Skin of body (tissue), 2 donors: Measurements from ENCODE around the gene ACAT2. TPM values are rescaled to one million over a fixed set of nuclear protein-coding genes. Genes with fewer than 3 reads are reported as not detected.
A peak's percentile ranks its signal among the peaks of the same experiment; 100 is the strongest.
"Not testable (repeated sequence)": the region's sequence is repeated elsewhere in the genome, so short reads cannot be mapped to it uniquely, and the experiment has no call there.

Experiments
- DNase-seq: peaks from one replicate; lab custom pipeline; 2025; lab: John Stamatoyannopoulos, UW
- total RNA-seq: library from RNA; depleted of rRNA; stranded (reverse); fragments of >200 nt; gene quantifications from one replicate; pipeline ENCODE4 v1.2.3, GENCODE V29; 2014

Gene ACAT2
- total RNA-seq = 19.0 TPM

DNA sequence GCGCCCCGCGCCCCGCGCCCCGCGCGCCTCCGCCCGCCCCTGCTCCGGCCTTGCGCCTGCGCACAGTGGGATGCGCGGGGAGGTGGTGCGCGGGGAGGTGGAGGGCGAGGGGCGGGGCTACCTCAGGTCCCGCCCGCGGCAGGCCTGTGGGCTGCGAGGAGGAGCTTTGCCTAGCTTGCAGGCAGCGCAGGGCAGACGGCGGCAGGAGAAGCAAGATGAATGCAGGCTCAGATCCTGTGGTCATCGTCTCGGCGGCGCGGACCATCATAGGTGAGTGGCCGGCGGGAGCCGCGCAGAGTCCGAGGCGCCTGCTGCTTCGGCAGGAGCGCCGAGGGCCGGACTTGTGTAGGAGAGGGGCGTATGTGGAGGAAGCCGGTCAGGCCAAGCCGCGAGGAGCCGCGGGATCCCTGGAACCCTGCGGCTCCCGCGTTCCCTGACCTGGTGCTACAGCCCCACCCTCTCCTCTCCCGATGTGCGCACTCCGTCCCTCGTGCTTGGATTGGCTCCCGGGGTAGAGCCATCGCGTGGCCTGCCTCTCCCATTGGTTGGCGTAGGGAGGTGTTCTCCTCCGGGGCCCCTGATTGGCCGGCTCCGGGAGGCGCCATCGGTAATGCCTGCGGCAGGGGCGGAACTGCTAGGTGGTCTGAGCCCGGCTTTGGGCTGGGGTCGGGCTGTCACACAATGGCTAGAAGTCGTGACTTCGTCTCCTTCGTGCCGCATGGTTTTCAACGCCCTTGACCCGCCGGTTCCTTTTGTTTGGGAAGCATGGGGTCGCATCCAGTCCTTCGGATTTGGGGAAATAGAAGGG is at the start of gene ACAT2:
Gene ACAT2, plus strand, starts transcription at position 173 of the 808 bp plus-strand sequence. Its CDS starts 43 bp downstream, at position 216.
- peak; percentile 90 for DNase-seq

DNA sequence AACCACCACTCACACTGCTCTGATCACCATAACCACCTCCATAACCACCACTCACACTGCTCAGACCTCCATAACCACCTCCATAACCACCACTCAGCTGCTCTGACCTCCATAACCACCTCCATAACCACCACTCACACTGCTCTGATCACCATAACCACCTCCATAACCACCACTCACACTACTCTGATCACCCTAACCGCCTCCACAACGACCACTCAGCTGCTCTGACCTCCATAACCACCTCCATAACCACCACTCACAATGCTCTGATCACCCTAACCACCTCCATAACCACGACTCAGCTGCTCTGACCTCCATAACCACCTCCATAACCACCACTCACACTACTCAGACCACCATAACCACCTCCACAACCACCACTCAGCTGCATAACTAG is 49.5 kb upstream of the ACAT2 start:
- not testable (repeated sequence) for DNase-seq

DNA sequence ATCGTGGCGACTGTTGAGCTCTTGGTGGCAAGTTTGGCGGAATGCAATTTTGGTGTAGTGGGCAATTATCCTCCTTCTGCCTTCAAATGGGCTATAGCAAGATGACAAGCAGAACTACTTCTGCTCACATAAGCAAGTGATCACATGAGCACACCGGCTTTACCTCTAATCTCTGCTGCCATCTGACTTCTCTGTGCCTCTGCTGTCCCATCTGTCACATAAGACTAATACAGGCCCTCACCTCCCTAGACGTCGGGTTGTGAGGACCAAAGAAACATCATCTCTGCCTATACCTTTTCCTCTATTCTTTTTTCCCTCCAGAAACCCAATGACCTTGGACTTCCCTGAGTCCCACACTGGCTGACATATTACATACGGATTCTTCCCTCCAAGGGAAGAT is 47.9 kb upstream of the ACAT2 start:
- DNase-seq = no peak

DNA sequence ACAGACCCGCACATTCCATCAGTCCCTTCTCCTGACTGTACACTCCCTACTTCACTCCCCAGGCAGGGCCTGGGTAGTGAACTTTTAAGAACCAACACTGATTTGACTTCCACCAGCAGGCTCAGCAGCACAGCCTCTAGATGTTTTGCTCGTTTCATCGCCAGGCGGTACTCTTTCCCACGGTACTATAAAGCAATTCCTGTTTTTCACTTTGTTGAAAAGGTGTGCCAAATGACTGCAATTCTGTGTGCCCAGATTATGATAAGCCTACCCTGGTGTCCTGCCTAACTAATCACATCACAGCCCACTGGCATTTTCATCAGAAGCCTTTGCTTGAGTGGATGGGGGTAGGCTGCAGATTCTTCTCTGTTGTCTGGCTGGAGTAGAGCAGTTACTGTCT is 47.4 kb upstream of the ACAT2 start:
- DNase-seq = no peak

DNA sequence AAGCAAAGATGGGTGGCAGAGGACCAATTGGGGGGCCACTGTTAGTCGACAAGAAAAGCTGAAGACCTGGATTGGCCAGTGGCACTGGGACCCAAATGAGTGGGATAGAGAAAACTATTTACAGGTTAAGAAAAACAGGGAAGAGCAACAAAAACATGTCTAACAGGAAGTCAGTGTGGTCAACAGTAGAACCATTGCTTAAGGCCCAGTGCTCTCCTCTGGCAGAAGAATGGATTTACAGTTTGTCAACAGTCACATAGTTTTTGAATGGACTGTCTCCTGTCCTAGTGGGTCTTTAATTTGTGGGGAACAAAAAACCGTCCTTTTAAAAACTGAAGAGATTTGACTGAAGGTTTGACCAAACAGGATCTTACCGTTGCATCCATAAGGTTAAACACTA is 46.7 kb upstream of the ACAT2 start:
- no peak for DNase-seq

DNA sequence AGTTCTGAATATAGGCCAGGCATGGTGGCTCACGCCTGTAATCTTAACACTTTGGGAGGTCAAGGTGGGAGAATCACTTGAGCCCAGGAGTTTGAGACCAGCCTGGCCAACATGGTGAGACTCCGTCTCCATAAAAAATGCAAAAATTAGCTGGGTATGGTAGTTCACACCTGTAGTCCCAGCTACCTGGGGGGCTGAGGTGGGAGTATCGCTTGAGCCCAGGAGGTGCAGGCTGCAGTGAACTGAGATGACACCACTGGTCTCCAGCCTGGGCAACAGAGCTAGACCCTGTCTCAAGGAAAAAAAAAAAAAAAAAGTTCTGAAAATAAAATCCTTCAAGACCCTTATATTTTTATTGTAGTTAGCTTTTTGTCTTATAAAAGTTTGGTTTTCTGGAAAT is 46.2 kb upstream of the ACAT2 start:
- DNase-seq = no peak

DNA sequence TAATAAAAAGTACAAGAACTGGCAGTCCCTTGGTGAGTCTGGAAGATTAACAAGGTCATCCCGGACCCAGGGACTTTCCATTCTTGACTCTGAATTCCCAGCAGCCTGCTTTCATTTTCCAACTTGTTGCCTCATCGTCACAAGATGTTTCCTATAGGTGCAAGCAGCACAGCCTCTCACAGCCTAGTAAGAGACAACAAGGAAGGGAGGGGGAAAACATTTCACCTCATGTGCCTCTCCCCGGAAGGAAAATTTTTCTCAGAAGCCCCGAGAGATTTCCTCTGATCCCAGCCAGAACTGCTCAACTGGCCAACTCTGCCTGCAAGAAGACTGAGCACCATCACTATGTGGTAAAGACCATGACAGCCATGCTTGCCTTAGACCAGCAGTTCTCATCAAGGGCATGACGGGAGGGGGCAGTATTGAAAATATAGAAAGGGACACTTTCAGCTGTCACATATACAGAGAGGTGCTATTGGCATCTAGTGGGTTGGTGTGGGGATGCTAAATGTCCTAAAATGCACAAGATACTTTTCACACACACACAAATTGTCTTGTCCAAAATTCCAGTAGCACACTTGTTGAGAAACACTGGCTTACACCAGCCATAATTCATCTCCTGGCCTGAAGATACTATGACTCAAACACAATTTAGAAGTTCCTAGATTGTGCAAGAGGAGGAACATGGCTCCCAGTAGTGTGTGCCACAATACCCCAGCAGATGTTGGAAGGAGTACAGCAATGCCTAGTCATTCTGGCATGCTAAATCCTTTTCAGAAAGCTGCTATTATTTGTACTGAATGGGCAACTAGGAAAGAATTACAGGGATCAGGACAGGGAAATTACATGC is 45.4 kb upstream of the ACAT2 start:
- DNase-seq = no peak

DNA sequence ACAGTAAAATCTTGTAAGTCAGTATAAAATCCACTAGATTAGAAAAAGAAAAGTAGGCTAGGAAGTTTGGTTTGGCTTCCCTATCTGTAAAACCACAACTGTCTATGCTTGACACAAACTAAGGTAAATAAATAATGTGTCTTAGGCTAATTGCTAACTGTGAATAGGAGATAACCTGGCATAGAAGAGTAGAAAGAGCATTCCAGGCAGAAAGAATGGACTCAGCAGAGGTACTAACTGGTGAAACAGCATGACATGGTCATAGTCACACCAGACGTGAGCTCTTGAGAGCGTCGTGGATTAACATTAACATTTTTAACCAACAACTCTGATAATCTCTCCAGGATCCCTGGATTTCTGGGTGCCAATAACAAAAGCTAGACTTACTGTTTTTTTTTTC is 43.2 kb upstream of the ACAT2 start:
- DNase-seq = no peak

DNA sequence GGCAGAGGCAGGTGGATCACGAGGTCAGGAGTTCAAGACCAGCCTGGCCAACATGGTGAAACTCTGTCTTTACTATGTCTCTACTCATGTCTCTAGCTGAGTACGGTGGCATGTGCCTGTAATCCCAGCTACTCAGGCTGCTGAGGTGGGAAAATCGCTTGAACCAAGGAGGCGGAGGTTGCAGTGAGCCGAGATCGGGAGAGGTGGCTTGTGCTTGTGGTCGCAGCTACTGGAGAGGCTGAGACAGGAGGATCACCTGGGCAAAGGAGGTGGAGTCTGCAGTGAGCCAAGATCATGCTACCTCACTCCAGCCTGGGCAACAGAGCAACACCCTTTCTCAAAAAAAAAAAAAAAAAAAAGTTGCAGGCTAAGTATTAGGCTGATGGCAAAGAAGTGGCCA is 42.6 kb upstream of the ACAT2 start:
- no peak for DNase-seq

DNA sequence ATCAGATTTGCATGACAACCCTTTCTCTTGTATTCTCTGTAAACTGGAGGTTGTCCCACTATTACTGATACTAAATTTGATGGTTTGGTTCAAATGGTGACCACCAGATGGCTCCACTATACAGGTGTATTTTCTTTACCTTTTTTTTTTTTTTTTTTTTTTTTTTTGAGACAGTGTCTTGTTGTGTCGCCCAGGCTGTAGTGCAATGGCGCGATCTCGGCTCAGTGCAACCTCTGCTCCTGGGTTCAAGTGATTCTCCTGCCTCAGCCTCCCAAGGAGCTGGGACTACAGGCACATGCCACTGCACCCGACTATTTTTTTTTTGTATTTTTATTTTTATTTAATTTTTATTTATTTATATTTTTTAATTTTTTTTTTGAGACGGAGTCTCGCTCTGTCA is 41.1 kb upstream of the ACAT2 start:
- no peak for DNase-seq

DNA sequence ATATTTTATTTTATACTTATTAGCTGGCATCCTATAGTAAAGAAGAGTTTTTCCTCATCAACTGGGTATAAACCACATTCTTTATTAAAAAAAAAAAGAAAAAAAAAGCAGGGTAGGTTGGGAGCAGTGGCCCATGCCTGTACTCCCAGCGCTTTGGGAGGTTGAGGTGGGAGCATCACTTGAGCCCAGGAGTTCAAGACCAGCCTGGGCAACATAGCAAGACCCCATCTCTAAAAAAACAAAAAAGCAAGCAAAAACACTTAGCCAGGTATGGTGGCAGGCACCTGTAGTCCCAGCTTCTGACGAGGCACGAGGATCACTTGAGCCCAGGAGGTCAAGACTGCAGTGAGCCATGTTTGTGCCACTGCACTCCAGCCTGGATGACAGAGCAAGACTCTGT is 39.9 kb upstream of the ACAT2 start:
- not testable (repeated sequence) for DNase-seq

DNA sequence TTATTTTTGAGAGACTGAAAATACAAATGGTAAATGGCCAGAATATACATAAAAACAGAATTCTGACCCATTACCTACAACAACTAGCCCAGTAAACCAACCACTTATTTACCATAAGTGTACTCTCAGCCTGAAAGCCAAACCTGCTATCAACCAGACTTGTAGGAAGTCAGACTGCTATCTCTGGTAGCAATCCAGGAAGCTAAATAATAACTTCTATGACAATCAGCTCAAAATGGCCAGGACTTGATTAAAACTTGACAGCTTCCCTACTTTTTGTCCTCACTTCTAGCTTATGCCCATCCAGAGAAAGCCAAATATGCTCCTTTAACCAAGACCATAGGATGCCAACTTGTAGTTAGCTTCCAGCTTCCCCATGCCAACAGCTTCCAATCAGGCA is 39.2 kb upstream of the ACAT2 start:
- DNase-seq = no peak

DNA sequence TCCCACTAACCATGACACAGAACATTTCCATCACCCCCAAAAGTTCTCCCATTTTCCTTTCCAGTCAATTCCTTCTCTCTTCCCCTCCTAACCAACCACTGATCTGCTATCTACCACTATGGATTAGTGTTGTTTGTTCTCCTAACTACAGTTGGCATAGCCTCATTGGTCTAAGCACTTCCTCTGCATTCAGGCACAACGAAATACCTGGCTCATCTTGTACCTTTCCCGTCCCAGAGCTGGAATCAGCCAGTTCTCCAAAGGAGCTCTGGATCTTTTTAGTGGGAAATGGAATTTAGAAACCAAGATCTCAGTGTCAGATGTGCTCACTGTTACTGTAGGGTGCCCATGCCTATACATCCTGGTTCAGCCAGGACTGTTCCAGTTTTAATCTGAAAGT is 38.6 kb upstream of the ACAT2 start:
- DNase-seq = no peak

DNA sequence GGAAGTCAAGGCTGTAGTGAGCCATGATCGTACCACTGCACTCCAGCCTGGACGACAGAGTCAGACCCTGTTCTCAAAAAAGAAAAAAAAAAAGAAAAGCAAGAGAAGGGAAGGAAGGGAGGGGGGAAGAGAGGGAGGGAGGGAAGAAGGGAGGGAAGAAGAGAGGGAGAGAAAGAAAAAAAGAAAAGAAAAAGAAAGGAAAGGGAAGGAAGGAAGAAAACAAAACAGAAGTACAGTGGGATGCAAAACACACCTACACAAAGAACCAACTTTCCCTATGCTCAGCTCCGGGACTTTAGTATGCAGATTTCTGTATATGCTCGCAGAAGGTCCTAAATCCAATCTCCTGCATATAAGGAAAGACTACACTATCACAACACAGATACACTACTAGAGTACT is 37.1 kb upstream of the ACAT2 start:
- DNase-seq = no peak

DNA sequence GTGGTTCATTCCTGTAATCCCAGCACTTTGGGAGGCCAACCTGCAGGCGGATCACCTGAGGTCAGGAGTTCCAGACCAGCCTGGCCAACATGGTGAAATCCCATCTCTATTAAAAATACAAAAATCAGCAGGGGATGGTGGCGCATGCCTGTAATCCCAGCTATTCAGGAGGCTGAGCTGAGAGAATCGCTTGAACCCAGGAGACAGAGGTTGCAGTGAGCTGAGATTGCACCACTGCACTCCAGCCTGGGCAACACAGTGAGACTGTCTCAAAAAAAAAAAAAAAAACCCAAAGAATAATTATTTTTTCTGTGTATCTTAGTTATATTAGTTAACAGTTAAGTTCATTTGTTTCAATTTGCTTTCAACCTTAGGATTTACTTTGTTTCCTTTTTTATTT is 36.6 kb upstream of the ACAT2 start:
- DNase-seq = not testable (repeated sequence)

DNA sequence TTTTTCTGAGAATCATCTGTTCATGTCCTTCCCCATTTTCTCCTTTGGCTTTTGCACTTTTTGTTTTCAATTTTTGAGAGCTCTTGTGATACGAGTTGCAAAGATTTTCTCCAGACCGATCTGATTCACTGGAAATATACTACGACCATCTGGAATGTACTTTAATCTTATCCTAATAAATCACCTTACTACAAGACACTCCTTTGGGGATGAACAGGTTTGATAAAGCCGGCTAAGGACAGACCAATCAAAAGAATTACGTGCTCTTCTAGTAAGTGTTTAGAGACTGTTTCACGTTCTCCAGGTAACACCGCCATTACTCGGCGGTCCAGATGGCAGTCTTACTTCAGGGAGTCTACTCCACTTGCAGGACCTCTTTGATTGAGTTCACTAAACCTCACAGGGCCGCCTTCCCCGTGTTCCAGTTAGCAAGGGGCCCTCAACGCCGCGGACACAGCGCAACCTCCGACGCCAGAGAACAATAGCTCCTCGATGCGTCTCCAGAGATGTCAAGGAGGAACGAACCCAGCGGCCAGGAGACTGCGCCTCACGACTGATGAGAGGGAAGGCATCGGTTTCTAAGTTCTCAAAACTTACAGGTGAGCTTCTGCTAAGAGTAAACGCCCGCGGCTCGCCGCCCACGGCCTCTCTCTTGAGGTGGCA is 35.5 kb upstream of the ACAT2 start:
- peak; percentile 30 for DNase-seq

DNA sequence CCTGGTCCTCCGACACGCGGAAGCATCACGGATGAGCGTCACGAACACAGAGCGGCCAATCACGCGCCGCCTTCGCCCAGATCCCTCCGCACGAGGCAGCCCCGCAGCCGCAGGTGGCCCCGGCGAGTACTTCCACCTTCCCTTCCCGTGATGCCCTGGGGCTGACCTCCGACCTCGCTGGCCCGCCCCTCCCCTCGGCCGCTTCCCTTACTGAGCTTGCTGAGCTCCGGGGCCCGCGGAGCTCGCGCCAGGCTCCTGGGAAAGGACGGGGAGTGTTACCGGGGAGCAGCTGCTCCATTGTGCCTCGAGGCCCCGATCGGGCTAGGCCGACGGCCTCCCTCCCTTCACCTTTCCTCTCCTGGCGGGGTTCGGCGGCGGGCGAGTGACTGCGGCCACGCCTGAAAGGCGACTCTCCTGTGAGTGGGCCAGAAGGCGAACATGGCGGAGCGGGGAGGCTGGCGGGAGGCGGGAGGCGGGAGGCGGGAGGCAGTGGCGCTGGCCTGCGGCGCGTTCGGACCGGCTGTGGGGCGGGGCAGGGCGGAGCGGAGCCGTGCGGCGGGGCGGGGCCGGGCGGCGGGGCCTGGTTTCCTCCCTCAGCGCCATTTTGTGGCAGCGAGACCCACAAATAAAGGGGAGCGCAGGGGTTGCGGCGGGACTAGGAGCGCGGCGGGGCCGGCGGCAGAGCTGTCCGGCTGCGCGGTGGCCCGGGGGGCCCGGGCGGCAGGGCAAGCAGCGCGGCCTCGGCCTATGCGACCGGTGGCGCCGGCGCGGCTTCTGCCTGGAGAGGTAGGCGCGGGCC is 34.7 kb upstream of the ACAT2 start, which contains the start of gene WTAP:
Gene WTAP, plus strand, starts transcription at position 589 of the 799 bp plus-strand sequence. CDS start 8,760 bp downstream, outside the sequence.
- DNase-seq = peak; percentile 88

DNA sequence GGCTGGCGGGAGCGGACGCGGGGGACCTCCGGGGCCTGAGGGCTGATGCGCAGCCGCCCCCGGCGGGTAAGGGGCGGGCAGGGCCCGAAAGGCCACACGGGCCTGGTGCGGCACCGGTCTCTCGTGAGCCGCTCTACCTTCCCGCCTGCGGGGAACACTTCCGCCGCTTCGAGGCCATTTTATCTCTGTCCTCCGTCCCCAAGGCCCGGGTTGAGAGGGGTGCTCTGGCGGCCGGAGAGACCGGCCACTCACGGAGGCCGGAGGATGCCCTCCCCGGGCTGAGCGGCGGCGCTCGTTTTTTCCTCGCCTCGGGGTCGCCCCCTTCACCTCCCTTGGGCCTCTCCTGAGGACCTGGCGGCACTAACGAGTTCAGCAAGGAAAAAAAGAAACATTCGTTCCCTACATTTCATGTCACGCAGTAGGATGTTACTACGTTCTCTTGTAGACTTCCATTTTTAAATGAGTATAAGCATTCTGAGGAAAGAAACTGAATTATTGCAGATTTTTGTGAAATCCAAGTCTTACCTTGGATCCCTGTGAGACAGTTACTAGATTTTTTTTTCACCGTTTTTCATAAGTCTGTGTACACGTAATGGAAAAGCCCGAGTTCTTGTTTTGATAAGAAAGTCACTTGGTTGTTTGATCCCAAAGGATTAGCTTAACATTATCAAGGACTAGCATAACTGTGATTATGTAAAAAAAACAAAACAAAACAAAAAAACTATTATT is 34.0 kb upstream of the ACAT2 start:
- DNase-seq = peak; percentile 28

DNA sequence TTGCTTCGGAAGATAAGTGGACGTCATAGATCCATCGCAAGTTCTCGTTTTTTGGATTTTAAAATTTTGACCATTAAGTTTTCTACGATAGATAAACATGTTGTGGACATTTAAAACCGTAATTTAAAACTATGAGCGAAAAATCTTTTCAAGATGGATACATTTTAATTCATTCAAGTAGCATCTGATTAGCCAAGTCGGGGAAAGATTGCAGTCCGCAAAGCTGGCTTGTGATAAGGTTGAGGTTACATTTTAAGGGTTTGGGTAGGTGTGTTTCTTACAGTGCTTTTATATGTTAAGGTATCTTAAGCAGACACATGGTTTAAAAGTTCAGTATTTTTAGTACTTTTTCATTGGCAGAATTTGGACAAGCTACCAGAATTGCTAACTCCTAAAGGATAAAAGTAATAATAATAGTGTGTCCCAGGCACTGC is 33.3 kb upstream of the ACAT2 start:
- peak; percentile 26 for DNase-seq

DNA sequence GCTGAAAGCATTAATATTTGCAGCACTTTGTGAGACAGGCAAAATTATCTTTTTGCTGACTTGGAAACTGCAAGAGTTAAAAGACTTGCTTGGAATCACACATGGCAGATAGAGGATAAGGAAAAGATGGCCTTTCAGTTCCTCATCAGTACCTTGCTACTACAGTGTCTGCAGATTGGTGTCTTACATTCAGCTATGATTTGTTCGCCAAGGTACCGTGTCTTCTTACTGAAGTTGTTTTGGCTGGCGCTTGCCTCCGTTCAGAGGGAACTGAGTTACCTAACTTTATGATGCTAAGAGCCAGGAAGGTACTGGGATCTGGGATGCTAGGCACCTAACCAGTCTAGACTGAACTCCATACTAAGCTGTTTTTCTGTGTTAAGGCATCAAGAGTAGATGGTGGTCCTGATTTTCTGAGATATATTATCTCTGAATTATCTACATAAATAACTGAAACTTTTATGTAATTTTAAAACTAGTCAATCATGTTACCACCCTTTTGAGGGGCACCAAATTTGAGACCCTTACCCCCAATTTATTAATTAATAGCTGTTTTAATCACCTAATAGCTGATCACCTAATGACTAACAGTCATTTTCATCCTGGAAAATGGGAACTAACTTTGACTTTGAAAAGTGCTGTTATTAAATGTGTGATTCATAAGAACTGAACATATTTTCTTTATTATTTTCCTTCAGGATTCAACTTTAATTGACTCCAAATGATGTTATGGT is 32.1 kb upstream of the ACAT2 start:
- peak; percentile 14 for DNase-seq
